Mesenchymal stem cell (in vitro differentiated cells and primary cell): Measurements from ENCODE around the gene PRR30.

Experiments
- DNase-seq: peaks from one replicate; pipeline ENCODE4 v3.0.0-alpha.2; 2013
- H2AFZ ChIP-seq: one replicate; pipeline ENCODE4 v1.6.1; 2013; ENCODE audit warnings: low read depth, mild to moderate bottlenecking, control low read depth, inconsistent platforms, low read length, moderate library complexity
- H2AK5ac ChIP-seq: 2 replicates; pipeline ENCODE4 v1.6.1; 2013; ENCODE audit warnings: low read length, moderate library complexity, mild to moderate bottlenecking, inconsistent platforms; ENCODE audit not compliant: severe bottlenecking
- H2BK120ac ChIP-seq: one replicate; pipeline ENCODE4 v1.6.1; 2013; ENCODE audit warnings: low read depth, mild to moderate bottlenecking, inconsistent platforms, low read length, moderate library complexity
- H2BK12ac ChIP-seq, 2 experiments: one replicate each; pipeline ENCODE4 v1.6.1; 2013; ENCODE audit warnings: inconsistent platforms in 2 of 2, low read length in 2 of 2, mild to moderate bottlenecking in 2 of 2, moderate library complexity in 2 of 2, control low read depth in 1 of 2
- H2BK15ac ChIP-seq: one replicate; pipeline ENCODE4 v1.6.1; 2013; ENCODE audit warnings: mild to moderate bottlenecking, low read depth, inconsistent platforms; ENCODE audit not compliant: poor library complexity, severe bottlenecking
- H2BK5ac ChIP-seq: 2 replicates; pipeline ENCODE4 v1.6.1; 2013; ENCODE audit warnings: low read depth, mild to moderate bottlenecking, low read length, control low read depth, inconsistent platforms; ENCODE audit not compliant: poor library complexity, severe bottlenecking
- H3K14ac ChIP-seq, 2 experiments: one replicate each; pipeline ENCODE4 v1.6.1; 2013; ENCODE audit warnings: inconsistent platforms in 2 of 2, low read length in 2 of 2, control low read depth in 1 of 2, mild to moderate bottlenecking in 1 of 2, moderate library complexity in 1 of 2
- H3K18ac ChIP-seq, 2 experiments: one replicate each; pipeline ENCODE4 v1.6.1; 2013; ENCODE audit warnings: inconsistent platforms in 2 of 2, low read length in 2 of 2, control low read depth in 1 of 2, low read depth in 1 of 2, mild to moderate bottlenecking in 1 of 2
- H3K23ac ChIP-seq, 2 experiments: one replicate each; pipeline ENCODE4 v1.6.1; 2013; ENCODE audit warnings: inconsistent platforms in 2 of 2, low read length in 2 of 2, mild to moderate bottlenecking in 2 of 2, moderate library complexity in 2 of 2, control low read depth in 1 of 2
- H3K27ac ChIP-seq: 2 replicates; pipeline ENCODE4 v1.5.1; 2013; ENCODE audit warnings: mild to moderate bottlenecking, moderate library complexity, low read length, control low read depth, inconsistent platforms; ENCODE audit not compliant: poor library complexity, severe bottlenecking
- H3K27me3 ChIP-seq, 2 experiments: 2 replicates each; pipeline versions ENCODE4 v1.6.1 to v1.7.0; 2013; ENCODE audit warnings: low read length in 2 of 2, mild to moderate bottlenecking in 2 of 2, moderate library complexity in 2 of 2, control low read depth in 1 of 2, inconsistent platforms in 1 of 2; ENCODE audit not compliant: control insufficient read depth in 1 of 2, insufficient read depth in 1 of 2
- H3K36me3 ChIP-seq, 2 experiments: 2 replicates each; pipeline versions ENCODE4 v1.6.1 to v1.7.0; 2013; ENCODE audit warnings: low read length in 2 of 2, control low read depth in 1 of 2, inconsistent platforms in 1 of 2, low read depth in 1 of 2, mild to moderate bottlenecking in 1 of 2; ENCODE audit not compliant: insufficient read depth in 2 of 2, control insufficient read depth in 1 of 2
- H3K4ac ChIP-seq, 2 experiments: one replicate each; pipeline ENCODE4 v1.6.1; 2013; ENCODE audit warnings: inconsistent platforms in 2 of 2, low read length in 2 of 2, mild to moderate bottlenecking in 2 of 2, moderate library complexity in 2 of 2, control low read depth in 1 of 2, low read depth in 1 of 2
- H3K4me1 ChIP-seq: 2 replicates; pipeline ENCODE4 v1.6.1; 2013; ENCODE audit warnings: low read depth, low read length, control low read depth; ENCODE audit not compliant: control insufficient read depth, insufficient read depth
- H3K4me2 ChIP-seq: 2 replicates; pipeline ENCODE4 v1.6.1; 2013; ENCODE audit warnings: low read length, mild to moderate bottlenecking, inconsistent platforms; ENCODE audit not compliant: poor library complexity, severe bottlenecking
- H3K4me3 ChIP-seq, 2 experiments: 2 replicates each; pipeline versions ENCODE4 v1.5.1 to v1.7.0; 2013; ENCODE audit warnings: low read length in 2 of 2, mild to moderate bottlenecking in 2 of 2, control low read depth in 1 of 2, low read depth in 1 of 2; ENCODE audit not compliant: insufficient read depth in 1 of 2
- H3K79me1 ChIP-seq: replicated peaks from 2 replicates; pipeline ENCODE4 v1.6.1; 2013; ENCODE audit warnings: mild to moderate bottlenecking, control low read depth, low read length, inconsistent platforms; ENCODE audit not compliant: poor library complexity, severe bottlenecking
- H3K9ac ChIP-seq: 2 replicates; pipeline ENCODE4 v1.7.0; 2013; ENCODE audit warnings: mild to moderate bottlenecking, low read length, moderate library complexity
- H3K9me3 ChIP-seq: 2 replicates; pipeline ENCODE4 v1.7.0; 2013; ENCODE audit warnings: mild to moderate bottlenecking, low read length; ENCODE audit not compliant: control insufficient read depth
- H4K8ac ChIP-seq: one replicate; pipeline ENCODE4 v1.6.1; 2013; ENCODE audit warnings: inconsistent platforms, mild to moderate bottlenecking, low read length, moderate library complexity
- H4K91ac ChIP-seq: one replicate; pipeline ENCODE4 v1.6.1; 2013; ENCODE audit warnings: mild to moderate bottlenecking, low read length, inconsistent platforms
- WGBS: methylation state at CpG from one replicate; pipeline ENCODE4 v1.1.7; 2013; ENCODE audit warnings: mixed read lengths; 5-methylcytosine and 5-hydroxymethylcytosine counted together

Gene PRR30

GRCh38 chr2:27089111-27089954 is 49.9 kb downstream of the PRR30 start:
- Histone ChIP-seq H4K8ac (no peak overlapping the region), H2AFZ (no peak overlapping the region), H3K9ac (no peak overlapping the region), H2BK120ac (no peak overlapping the region), H3K23ac (no peak overlapping the region), H3K4me2 (no peak overlapping the region), H3K79me1 (no peaks in the 10 kb centered on the region), H3K14ac (no peak overlapping the region), H2AK5ac (no peak overlapping the region), H3K18ac (no peak overlapping the region), H3K4me1 (peaks cover 26% of the 10 kb centered on the region), H3K27me3 (peaks cover 0 to 8% of the 10 kb centered on the region in 2 experiments), H2BK5ac (no peak overlapping the region), H3K4ac (no peak overlapping the region), H3K4me3 (no peak overlapping the region), H3K27ac (no peak overlapping the region), H3K36me3 (no peaks in the 10 kb centered on the region), H4K91ac (no peak overlapping the region), H2BK15ac (peak overlapping the region; percentile 17), H2BK12ac (no peak overlapping the region), H3K9me3 (no peaks in the 10 kb centered on the region)
- WGBS, result 91% methylated on average over 14 of the region's 14 CpGs
- no peak for DNase-seq

GRCh38 chr2:27088634-27089033 is 50.6 kb downstream of the PRR30 start:
- no peak for DNase-seq
- Histone ChIP-seq H4K8ac (no peak overlapping the region), H3K14ac (no peak overlapping the region), H3K4me3 (no peak overlapping the region), H3K4ac (no peak overlapping the region), H3K4me2 (no peak overlapping the region), H2AK5ac (no peak overlapping the region), H3K4me1 (peaks cover 20% of the 10 kb centered on the region), H3K79me1 (no peaks in the 10 kb centered on the region), H3K27ac (no peak overlapping the region), H2BK15ac (no peak overlapping the region), H4K91ac (no peak overlapping the region), H3K27me3 (peaks cover 0 to 8% of the 10 kb centered on the region in 2 experiments), H3K18ac (no peak overlapping the region), H3K9ac (no peak overlapping the region), H2BK120ac (no peak overlapping the region), H2BK5ac (no peak overlapping the region), H2BK12ac (no peak overlapping the region), H3K36me3 (no peaks in the 10 kb centered on the region), H3K9me3 (no peaks in the 10 kb centered on the region), H2AFZ (no peak overlapping the region), H3K23ac (no peak overlapping the region)
- 80% methylated on average over 6 of the region's 6 CpGs for WGBS

- H3K9me3 ChIP-seq, result no peaks in the 10 kb centered on the region
- peaks cover 0 to 3% of the 10 kb centered on the region in 2 experiments for H3K36me3 ChIP-seq
- no peak overlapping the region for H3K4me3 ChIP-seq
- no peak overlapping the region for H2BK120ac ChIP-seq
- no peak overlapping the region for H4K91ac ChIP-seq
- peaks cover 16% of the 10 kb centered on the region for H3K4me1 ChIP-seq
- peaks cover 0 to 8% of the 10 kb centered on the region in 2 experiments for H3K27me3 ChIP-seq
- no peak overlapping the region for H2BK5ac ChIP-seq
- H3K14ac ChIP-seq, result no peak overlapping the region
- H4K8ac ChIP-seq, result no peak overlapping the region
- H2AFZ ChIP-seq, result no peak overlapping the region
- H2BK15ac ChIP-seq, result no peak overlapping the region
- no peak overlapping the region for H3K4me2 ChIP-seq
- no peak overlapping the region for H3K27ac ChIP-seq
- no peak overlapping the region for H3K23ac ChIP-seq
- no peaks in the 10 kb centered on the region for H3K79me1 ChIP-seq
- no peak for DNase-seq
- no peak overlapping the region for H3K4ac ChIP-seq
- no peak overlapping the region for H3K18ac ChIP-seq
- H3K9ac ChIP-seq, result no peak overlapping the region
- WGBS, result 93% methylated on average over 4 of the region's 5 CpGs
- no peak overlapping the region for H2AK5ac ChIP-seq
- H2BK12ac ChIP-seq, result no peak overlapping the region
Measured at GRCh38 chr2:27087823-27088410, 51.3 kb downstream of the PRR30 start.
